ENCODE data around the gene ZNF532. TPM values are rescaled to one million over a fixed set of nuclear protein-coding genes. Genes with fewer than 3 reads are reported as not detected.
"Not testable (repeated sequence)": the region's sequence is repeated elsewhere in the genome, so short reads cannot be mapped to it uniquely, and the experiment has no call there.

The ZNF532 gene
- total RNA-seq, 4 donors from 2014 or later: 3.9 to 188 (median 12.7) TPM

DNA sequence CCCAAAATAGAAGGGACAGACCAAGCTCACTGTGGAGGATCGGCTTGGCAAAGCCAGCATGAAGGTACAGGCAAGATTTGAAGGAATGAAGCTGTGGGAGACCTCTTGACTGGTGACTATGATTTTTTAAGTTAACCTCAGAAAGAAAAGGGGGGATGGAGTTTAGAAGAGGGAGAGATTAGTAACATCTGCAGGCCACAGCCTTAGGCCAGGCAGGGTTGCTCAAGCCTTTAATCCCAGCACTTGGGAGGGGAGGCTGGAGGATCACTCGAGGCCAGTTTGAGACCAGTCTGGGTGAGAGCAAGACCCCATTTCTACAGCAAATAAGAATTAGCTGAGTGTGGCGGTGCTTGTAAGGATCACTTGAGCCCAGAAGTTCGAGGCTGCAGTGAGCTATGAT, 46.6 kb downstream of the ZNF532 start:
- Histone ChIP-seq H3K9me3 (no peaks in the 10 kb centered on the region), H3K27ac (peak overlapping the region in 2 of 4 donors; percentile 41 to 49), H3K4me1 (peaks cover 0 to 3% (median 0%) of the 10 kb centered on the region in 4 donors), H3K27me3 (no peaks in the 10 kb centered on the region), H3K36me3 (no peaks in the 10 kb centered on the region), H3K4me3 (no peak overlapping the region)
- TF ChIP-seq, protein P1, sequence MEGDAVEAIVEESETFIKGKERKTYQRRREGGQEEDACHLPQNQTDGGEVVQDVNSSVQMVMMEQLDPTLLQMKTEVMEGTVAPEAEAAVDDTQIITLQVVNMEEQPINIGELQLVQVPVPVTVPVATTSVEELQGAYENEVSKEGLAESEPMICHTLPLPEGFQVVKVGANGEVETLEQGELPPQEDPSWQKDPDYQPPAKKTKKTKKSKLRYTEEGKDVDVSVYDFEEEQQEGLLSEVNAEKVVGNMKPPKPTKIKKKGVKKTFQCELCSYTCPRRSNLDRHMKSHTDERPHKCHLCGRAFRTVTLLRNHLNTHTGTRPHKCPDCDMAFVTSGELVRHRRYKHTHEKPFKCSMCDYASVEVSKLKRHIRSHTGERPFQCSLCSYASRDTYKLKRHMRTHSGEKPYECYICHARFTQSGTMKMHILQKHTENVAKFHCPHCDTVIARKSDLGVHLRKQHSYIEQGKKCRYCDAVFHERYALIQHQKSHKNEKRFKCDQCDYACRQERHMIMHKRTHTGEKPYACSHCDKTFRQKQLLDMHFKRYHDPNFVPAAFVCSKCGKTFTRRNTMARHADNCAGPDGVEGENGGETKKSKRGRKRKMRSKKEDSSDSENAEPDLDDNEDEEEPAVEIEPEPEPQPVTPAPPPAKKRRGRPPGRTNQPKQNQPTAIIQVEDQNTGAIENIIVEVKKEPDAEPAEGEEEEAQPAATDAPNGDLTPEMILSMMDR (IDR thresholded peaks at IDR 0.05): no peak
- no peak for TF ChIP-seq POLR2A (IDR thresholded peaks at IDR 0.05)
- no peak for DNase-seq

DNA sequence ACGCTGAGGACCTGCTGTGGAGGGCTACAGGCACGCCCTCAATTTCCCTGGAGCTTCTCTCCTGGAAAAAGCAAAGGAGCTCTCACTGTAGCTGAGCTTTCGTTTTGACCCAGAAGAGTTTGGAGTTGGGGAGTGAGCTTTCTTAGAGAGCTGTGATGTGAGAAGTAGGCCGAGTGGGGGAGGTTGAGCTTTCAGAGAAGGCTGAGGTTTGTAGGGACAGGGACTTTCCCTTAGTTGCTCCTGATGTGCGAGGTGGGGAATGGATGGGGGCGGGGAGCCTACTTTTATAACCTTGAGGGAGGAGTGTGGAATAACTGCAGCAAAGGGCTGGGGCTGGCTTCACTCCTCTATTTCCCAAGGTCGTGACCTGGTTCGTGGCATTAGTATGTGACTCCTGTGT, 47.1 kb downstream of the ZNF532 start:
- H3K36me3 ChIP-seq: no peaks in the 10 kb centered on the region
- no peak overlapping the region for H3K4me3 ChIP-seq
- peaks cover 0 to 3% (median 0%) of the 10 kb centered on the region in 4 donors for H3K4me1 ChIP-seq
- H3K27ac ChIP-seq: peak overlapping the region in 2 of 4 donors; percentile 41 to 49
- no peaks in the 10 kb centered on the region for H3K9me3 ChIP-seq
- TF ChIP-seq, protein P1 (IDR thresholded peaks at IDR 0.05): no peak
- H3K27me3 ChIP-seq: no peaks in the 10 kb centered on the region
- no peak for DNase-seq

DNA sequence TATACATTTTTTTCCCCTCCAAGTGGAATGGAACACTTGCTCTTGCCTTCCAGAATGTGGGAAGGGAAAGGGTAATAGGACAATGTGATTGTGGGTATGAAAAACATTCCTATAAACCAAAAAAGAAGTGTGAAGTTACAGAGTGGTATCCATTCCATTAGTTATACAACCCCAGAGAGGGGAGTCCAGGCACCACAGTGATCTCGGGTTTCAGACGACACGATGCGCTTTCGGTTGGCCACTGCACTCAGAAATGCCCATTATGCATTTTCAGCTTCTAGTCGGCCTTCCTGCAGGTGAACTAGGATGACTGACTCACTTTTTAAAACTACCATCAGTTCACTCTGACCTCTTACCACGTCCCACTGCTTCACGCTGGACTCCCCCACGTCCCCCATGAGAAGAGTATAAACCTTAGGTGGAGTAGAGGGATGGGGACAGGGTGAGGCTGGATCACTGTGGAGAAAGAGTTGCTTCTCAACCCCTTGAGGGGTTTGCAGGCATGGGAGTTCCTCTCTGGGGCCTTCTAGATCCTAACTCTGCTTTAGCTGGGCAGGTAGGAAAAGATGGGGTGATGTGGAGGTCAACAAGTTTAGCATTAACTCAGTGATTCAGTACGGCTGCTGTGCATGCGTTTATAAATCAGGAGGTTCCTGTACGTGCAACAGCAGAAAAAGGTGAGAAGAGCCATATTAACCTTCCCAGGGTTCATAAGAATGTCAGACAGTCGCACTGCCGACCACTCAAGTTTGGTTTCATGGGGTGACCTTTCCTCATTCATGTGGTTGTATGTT, 50.5 kb downstream of the ZNF532 start:
- no peaks in the 10 kb centered on the region for H3K9me3 ChIP-seq
- peaks cover 0 to 3% (median 0%) of the 10 kb centered on the region in 4 donors for H3K4me1 ChIP-seq
- no peak for DNase-seq
- peaks cover 0 to 16% (median 0%) of the 10 kb centered on the region in 3 donors for H3K36me3 ChIP-seq
- H3K27me3 ChIP-seq: no peaks in the 10 kb centered on the region
- H3K27ac ChIP-seq: no peak overlapping the region
- TF ChIP-seq, protein P1 (IDR thresholded peaks at IDR 0.05): no peak
- no peak for TF ChIP-seq POLR2A (IDR thresholded peaks at IDR 0.05)
- H3K4me3 ChIP-seq: no peak overlapping the region

DNA sequence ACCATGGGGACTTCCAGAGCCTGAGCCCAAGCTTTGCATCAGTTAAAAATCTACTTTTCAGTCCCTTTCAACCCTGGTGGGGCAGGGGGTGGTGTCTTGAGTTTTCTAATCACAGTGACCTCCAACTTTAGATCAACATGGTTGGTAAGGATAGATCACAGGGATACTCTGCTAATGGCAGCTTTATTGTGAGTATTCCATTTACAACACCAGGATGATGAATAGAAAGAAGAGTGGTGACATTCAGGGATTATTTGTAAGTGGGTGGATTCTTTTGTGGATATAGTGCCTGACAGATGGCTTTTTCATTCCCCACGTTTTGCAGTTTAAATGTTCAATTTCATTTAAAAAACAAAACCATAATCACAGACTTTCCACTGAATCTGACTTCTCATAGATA, 51.3 kb downstream of the ZNF532 start:
- H3K9me3 ChIP-seq: no peaks in the 10 kb centered on the region
- H3K4me3 ChIP-seq: no peak overlapping the region
- TF ChIP-seq, protein P1 (IDR thresholded peaks at IDR 0.05): no peak
- TF ChIP-seq POLR2A (IDR thresholded peaks at IDR 0.05): no peak
- peaks cover 0 to 16% (median 0%) of the 10 kb centered on the region in 3 donors for H3K36me3 ChIP-seq
- H3K27me3 ChIP-seq: no peaks in the 10 kb centered on the region
- DNase-seq: no peak
- H3K27ac ChIP-seq: no peak overlapping the region
- peaks cover 0 to 3% (median 0%) of the 10 kb centered on the region in 4 donors for H3K4me1 ChIP-seq

DNA sequence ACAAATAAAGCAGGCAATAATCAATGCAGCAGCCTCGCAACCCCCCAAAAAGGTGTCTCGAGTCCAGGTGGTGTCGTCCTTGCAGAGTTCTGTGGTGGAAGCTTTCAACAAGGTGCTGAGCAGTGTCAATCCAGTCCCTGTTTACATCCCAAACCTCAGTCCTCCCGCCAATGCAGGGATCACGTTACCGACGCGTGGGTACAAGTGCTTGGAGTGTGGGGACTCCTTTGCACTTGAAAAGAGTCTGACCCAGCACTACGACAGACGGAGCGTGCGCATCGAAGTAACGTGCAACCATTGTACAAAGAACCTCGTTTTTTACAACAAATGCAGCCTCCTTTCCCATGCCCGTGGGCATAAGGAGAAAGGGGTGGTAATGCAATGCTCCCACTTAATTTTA, 55.3 kb downstream of the ZNF532 start:
- not testable (repeated sequence) for H3K27me3 ChIP-seq, H3K4me3 ChIP-seq, H3K4me1 ChIP-seq, H3K27ac ChIP-seq, H3K9me3 ChIP-seq, DNase-seq
- peaks cover 0 to 16% (median 0%) of the 10 kb centered on the region in 3 donors for H3K36me3 ChIP-seq

DNA sequence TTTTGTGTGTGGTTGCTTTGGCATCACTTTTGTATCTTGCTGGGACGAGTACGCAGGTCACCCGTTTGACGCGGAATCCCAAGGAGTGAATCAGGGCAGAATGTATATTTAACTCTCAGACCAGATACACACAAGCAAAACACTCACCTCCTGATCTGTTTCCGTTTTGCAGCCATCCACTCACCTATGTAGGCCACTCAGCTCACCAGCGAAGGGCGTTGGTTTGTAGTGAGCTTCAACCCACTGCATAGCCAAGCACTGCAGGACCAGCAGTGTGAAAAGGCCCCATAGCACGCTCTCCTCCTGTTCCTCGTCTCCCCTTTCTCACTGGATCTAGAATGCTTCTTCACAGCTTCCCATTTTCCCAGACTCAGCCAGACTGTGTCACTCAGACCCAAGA, 58.3 kb downstream of the ZNF532 start:
- Histone ChIP-seq H3K27me3 (no peaks in the 10 kb centered on the region), H3K4me1 (peaks cover 0 to 4% (median 0%) of the 10 kb centered on the region in 4 donors), H3K9me3 (peaks cover 0 to 4% (median 0%) of the 10 kb centered on the region in 4 donors), H3K27ac (no peak overlapping the region), H3K4me3 (no peak overlapping the region), H3K36me3 (peaks cover 0 to 16% (median 0%) of the 10 kb centered on the region in 3 donors)
- TF ChIP-seq POLR2A (IDR thresholded peaks at IDR 0.05): no peak
- no peak for DNase-seq

All from Peyer's patch (tissue), 4 donors.